PC-3 (cell line): ENCODE results near the gene SLC2A4RG. TPM values are rescaled to one million over a fixed set of nuclear protein-coding genes. Genes with fewer than 3 reads are reported as not detected.

ENCODE experiments used
- ATAC-seq: fragments of 200-7000 bp; cut with Tn5 transposase; 2 replicates; pipeline ENCODE4 v1.9.1; 2020; ENCODE audit warnings: mild to moderate bottlenecking, moderate library complexity
- BruUV-seq: library from RNA; stranded (reverse); fragments of 400-500 nt; replicated peaks from 2 replicates; lab custom pipeline; 2021; lab: Mats Ljungman, UMichigan
- CTCF ChIA-PET: fragments of 300-600 bp; sonication (Branson Sonifier 250); formaldehyde crosslinking; loops from one replicate; lab custom pipeline; 2022; ENCODE audit warnings: antibody characterized with exemption; lab: Charles Lee
- POLR2A ChIA-PET: fragments of 300-600 bp; sonication (Branson Sonifier 250); formaldehyde crosslinking; loops from one replicate; lab custom pipeline; 2022; ENCODE audit warnings: antibody characterized with exemption; ENCODE audit not compliant: unreplicated experiment; lab: Charles Lee
- DNase-seq: peaks from one replicate; pipeline ENCODE4 v3.0.0-alpha.2; 2015
- H2AFZ ChIP-seq: fragments of 300-600 bp; sonication (generic); 2 replicates; pipeline ENCODE4 v1.6.0; 2016; ENCODE audit warnings: antibody characterized with exemption, low read length
- H3F3A ChIP-seq: fragments of 300-600 bp; sonication (generic); one replicate; pipeline ENCODE4 v1.6.0; 2017; ENCODE audit warnings: antibody characterized with exemption, low read length, control low read depth, mild to moderate bottlenecking; ENCODE audit not compliant: unreplicated experiment
- H3K27ac ChIP-seq: fragments of 300-600 bp; sonication (generic); 2 replicates; pipeline ENCODE4 v1.5.1; 2016; ENCODE audit warnings: mild to moderate bottlenecking, low read length
- H3K27me3 ChIP-seq: fragments of 300-600 bp; sonication (generic); 2 replicates; pipeline ENCODE4 v1.6.1; 2016; ENCODE audit warnings: low read length, mixed read lengths
- H3K36me3 ChIP-seq: fragments of 300-600 bp; sonication (generic); 2 replicates; pipeline ENCODE4 v1.6.1; 2016; ENCODE audit warnings: low read depth, mixed run types, low read length, mixed read lengths
- H3K4me1 ChIP-seq: fragments of 300-600 bp; sonication (generic); 2 replicates; pipeline ENCODE4 v1.5.1; 2016; ENCODE audit warnings: low read length; ENCODE audit not compliant: insufficient read depth
- H3K4me2 ChIP-seq: fragments of 300-600 bp; sonication (generic); 2 replicates; pipeline ENCODE4 v1.6.0; 2016; ENCODE audit warnings: low read length
- H3K4me3 ChIP-seq: fragments of 300-600 bp; sonication (generic); 2 replicates; pipeline ENCODE4 v1.5.1; 2016; ENCODE audit warnings: mild to moderate bottlenecking, low read length, mixed read lengths
- H3K79me2 ChIP-seq: fragments of 300-600 bp; sonication (generic); 2 replicates; pipeline ENCODE4 v1.6.1; 2017; ENCODE audit warnings: low read length, mixed read lengths
- H3K9ac ChIP-seq: fragments of 300-600 bp; sonication (generic); 2 replicates; pipeline ENCODE4 v1.6.0; 2016; ENCODE audit warnings: mild to moderate bottlenecking, low read length
- H3K9me2 ChIP-seq: fragments of 300-600 bp; sonication (generic); replicated peaks from 2 replicates; pipeline ENCODE4 v1.6.1; 2016; ENCODE audit warnings: mixed run types, low read length, mixed read lengths
- H3K9me3 ChIP-seq: fragments of 300-600 bp; sonication (generic); 2 replicates; pipeline ENCODE4 v1.6.1; 2016; ENCODE audit warnings: low read length, mixed read lengths
- H4K20me1 ChIP-seq: fragments of 300-600 bp; sonication (generic); 2 replicates; pipeline ENCODE4 v1.6.1; 2016; ENCODE audit warnings: low read length, mixed read lengths
- EZH2 ChIP-seq: fragments of 300-600 bp; sonication (generic); IDR thresholded peaks from one replicate; pipeline ENCODE4 v1.6.1; 2017; ENCODE audit warnings: antibody characterized with exemption, mild to moderate bottlenecking, low read length; ENCODE audit not compliant: unreplicated experiment
- EZH2phosphoT487 ChIP-seq: fragments of 300-600 bp; sonication (generic); IDR thresholded peaks from 2 replicates; pipeline ENCODE4 v1.6.1; 2018; ENCODE audit warnings: mild to moderate bottlenecking, antibody characterized with exemption, low read length, borderline replicate concordance
- intact Hi-C: fragments of 100-400 bp; cut with micrococcal nuclease; formaldehyde crosslinking; loops from 2 replicates; pipeline ENCODE4 v1.9.0; 2023
- total RNA-seq: library from RNA; depleted of rRNA; stranded (reverse); fragments of >200 nt; gene quantifications from 2 replicates; pipeline ENCODE4 v1.2.3, GENCODE V29; 2014
- TF ChIP-seq, protein P1 (sequence below): fragments of 300-600 bp; sonication (generic); conservative IDR thresholded peaks from 2 replicates; pipeline ENCODE4 v1.5.1; 2017; ENCODE audit warnings: antibody characterized with exemption, low read depth, mild to moderate bottlenecking, low read length

The SLC2A4RG gene
- total RNA-seq, 1 experiment from 2014 or later, result 116 TPM

DNA sequence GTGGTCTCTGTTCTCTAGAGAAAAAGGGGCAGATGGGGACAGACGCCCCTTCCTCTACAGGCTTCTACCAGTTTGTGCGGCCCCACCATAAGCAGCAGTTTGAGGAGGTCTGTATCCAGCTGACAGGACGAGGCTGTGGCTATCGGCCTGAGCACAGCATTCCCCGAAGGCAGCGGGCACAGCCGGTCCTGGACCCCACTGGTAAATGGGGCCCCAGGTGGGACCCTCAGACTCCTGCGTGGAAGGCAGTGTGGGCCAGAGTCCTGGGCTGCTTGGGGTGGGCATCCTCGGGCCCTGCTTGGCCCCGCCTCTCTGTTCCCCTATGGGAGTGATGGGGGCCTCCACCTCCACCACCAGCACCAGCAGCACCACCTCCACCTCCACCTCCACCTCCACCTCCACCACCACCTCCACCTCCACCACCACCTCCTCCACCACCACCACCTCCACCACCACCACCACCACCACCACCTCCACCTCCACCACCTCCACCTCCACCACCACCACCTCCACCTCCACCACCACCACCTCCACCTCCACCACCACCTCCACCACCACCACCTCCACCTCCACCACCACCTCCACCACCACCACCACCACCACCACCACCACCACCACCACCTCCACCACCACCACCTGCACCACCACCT, 46.4 kb upstream of the SLC2A4RG start:
- Histone ChIP-seq H3F3A (no peaks in the 10 kb centered on the region), H3K9me3 (no peaks in the 10 kb centered on the region), H3K79me2 (0 out of 2 replicates have a peak, but pooled peaks cover 7% of the 10 kb centered on the region), H3K27me3 (no peaks in the 10 kb centered on the region), H4K20me1 (no peaks in the 10 kb centered on the region), H3K27ac (no peak overlapping the region), H3K9ac (no peak overlapping the region), H3K9me2 (no peaks in the 10 kb centered on the region), H3K4me3 (no peak overlapping the region), H3K4me2 (no peak overlapping the region), H3K36me3 (no peaks in the 10 kb centered on the region; the same call in 1 of the 2 replicates), H2AFZ (no peak overlapping the region), H3K4me1 (peaks cover 20% of the 10 kb centered on the region)
- CTCF ChIA-PET, result no interaction called here
- BruUV-seq, result no TSS peak
- ATAC-seq (no peak), DNase-seq (no peak)
- intact Hi-C loops, result no loop called here
- TF ChIP-seq EZH2 (no peak), EZH2phosphoT487 (no peak)
- TF ChIP-seq, protein P1, sequence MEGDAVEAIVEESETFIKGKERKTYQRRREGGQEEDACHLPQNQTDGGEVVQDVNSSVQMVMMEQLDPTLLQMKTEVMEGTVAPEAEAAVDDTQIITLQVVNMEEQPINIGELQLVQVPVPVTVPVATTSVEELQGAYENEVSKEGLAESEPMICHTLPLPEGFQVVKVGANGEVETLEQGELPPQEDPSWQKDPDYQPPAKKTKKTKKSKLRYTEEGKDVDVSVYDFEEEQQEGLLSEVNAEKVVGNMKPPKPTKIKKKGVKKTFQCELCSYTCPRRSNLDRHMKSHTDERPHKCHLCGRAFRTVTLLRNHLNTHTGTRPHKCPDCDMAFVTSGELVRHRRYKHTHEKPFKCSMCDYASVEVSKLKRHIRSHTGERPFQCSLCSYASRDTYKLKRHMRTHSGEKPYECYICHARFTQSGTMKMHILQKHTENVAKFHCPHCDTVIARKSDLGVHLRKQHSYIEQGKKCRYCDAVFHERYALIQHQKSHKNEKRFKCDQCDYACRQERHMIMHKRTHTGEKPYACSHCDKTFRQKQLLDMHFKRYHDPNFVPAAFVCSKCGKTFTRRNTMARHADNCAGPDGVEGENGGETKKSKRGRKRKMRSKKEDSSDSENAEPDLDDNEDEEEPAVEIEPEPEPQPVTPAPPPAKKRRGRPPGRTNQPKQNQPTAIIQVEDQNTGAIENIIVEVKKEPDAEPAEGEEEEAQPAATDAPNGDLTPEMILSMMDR, result no peak
- POLR2A ChIA-PET, result no interaction called here

GRCh38 chr20:63693733-63694583, 45.6 kb upstream of the SLC2A4RG start:
- TF ChIP-seq, protein P1, result no peak
- no peak for TF ChIP-seq EZH2phosphoT487
- TF ChIP-seq EZH2, result no peak
- H3F3A ChIP-seq, result no peaks in the 10 kb centered on the region
- CTCF ChIA-PET, result no interaction called here
- no peaks in the 10 kb centered on the region; the same call in 1 of the 2 replicates for H3K36me3 ChIP-seq
- no peak overlapping the region for H3K27ac ChIP-seq
- H3K4me2 ChIP-seq, result no peak overlapping the region
- no peaks in the 10 kb centered on the region for H3K27me3 ChIP-seq
- no TSS peak for BruUV-seq
- ATAC-seq (no peak), DNase-seq (no peak)
- POLR2A ChIA-PET, result no interaction called here
- 0 out of 2 replicates have a peak, but pooled peaks cover 7% of the 10 kb centered on the region for H3K79me2 ChIP-seq
- intact Hi-C loops, result no loop called here
- no peak overlapping the region for H3K4me3 ChIP-seq
- no peaks in the 10 kb centered on the region for H3K9me2 ChIP-seq
- no peak overlapping the region for H2AFZ ChIP-seq
- no peaks in the 10 kb centered on the region for H4K20me1 ChIP-seq
- H3K4me1 ChIP-seq, result peaks cover 28% of the 10 kb centered on the region
- H3K9me3 ChIP-seq, result no peaks in the 10 kb centered on the region
- no peak overlapping the region for H3K9ac ChIP-seq
